Type B pancreatic cell (in vitro differentiated cells): ENCODE measurements around the gene SLC26A1. TPM values are rescaled to one million over a fixed set of nuclear protein-coding genes. Genes with fewer than 3 reads are reported as not detected.
A peak's percentile ranks its signal among the peaks of the same experiment; 100 is the strongest.
"Not testable (repeated sequence)": the region's sequence is repeated elsewhere in the genome, so short reads cannot be mapped to it uniquely, and the experiment has no call there.

Source experiments
- DNase-seq: peaks from one replicate; pipeline ENCODE4 v3.0.0; 2021; ENCODE audit warnings: mixed read lengths; ENCODE audit not compliant: unreplicated experiment; ENCODE audit errors: extremely low spot score
- H3K27ac Mint-ChIP-seq: 2 replicates; pipeline ENCODE4 v1.8.0; 2021; ENCODE audit warnings: mild to moderate bottlenecking, mixed read lengths
- H3K27me3 Mint-ChIP-seq: 2 replicates; pipeline ENCODE4 v1.8.0; 2021; ENCODE audit warnings: mixed read lengths
- H3K36me3 Mint-ChIP-seq: 2 replicates; pipeline ENCODE4 v1.8.0; 2021; ENCODE audit warnings: mixed read lengths
- H3K4me1 Mint-ChIP-seq: one replicate; pipeline ENCODE4 v1.8.0; 2021; ENCODE audit warnings: mixed read lengths; ENCODE audit not compliant: unreplicated experiment
- H3K4me3 Mint-ChIP-seq: 2 replicates; pipeline ENCODE4 v1.8.0; 2021; ENCODE audit warnings: mild to moderate bottlenecking, mixed read lengths
- H3K9me3 Mint-ChIP-seq: 2 replicates; pipeline ENCODE4 v1.8.0; 2021; ENCODE audit warnings: mixed read lengths
- CTCF ChIP-seq: fragments of 200-600 bp; sonication (generic); conservative IDR thresholded peaks from 2 replicates; pipeline ENCODE4 v1.5.0; 2021; ENCODE audit warnings: antibody characterized with exemption, mild to moderate bottlenecking
- total RNA-seq: library from RNA; stranded (reverse); gene quantifications from 2 replicates; pipeline ENCODE4 v1.2.1, GENCODE V29; 2021; ENCODE audit warnings: low replicate concordance

The SLC26A1 gene
- total RNA-seq, 1 donor from 2014 or later: 2.8 TPM

DNA sequence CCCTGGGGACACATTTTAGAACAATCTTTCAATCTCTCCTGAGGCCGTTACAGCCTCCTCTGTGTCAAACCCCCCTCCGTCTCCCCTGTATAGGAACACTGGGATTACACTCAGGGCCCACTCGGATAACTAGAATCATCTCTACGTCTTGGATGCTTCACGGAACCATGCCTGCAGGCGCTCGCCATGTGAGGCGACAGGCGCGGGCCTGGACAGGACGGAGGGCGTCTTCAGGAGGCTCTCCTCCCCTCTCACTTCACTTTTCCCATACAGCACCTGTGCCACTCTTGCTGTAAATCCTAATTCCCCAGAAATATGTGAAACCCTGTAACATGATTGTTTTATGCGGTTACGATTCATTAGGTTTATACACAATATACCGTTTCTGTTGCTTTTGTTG, 10.4 kb downstream of the SLC26A1 start:
- H3K9me3 Mint-ChIP-seq: no peaks in the 10 kb centered on the region
- H3K27ac Mint-ChIP-seq: no peak overlapping the region
- no peaks in the 10 kb centered on the region for H3K27me3 Mint-ChIP-seq
- DNase-seq: no peak
- no peak overlapping the region for H3K4me3 Mint-ChIP-seq
- no peaks in the 10 kb centered on the region for H3K36me3 Mint-ChIP-seq
- H3K4me1 Mint-ChIP-seq: peaks cover 12% of the 10 kb centered on the region
- no peak for TF ChIP-seq CTCF

DNA sequence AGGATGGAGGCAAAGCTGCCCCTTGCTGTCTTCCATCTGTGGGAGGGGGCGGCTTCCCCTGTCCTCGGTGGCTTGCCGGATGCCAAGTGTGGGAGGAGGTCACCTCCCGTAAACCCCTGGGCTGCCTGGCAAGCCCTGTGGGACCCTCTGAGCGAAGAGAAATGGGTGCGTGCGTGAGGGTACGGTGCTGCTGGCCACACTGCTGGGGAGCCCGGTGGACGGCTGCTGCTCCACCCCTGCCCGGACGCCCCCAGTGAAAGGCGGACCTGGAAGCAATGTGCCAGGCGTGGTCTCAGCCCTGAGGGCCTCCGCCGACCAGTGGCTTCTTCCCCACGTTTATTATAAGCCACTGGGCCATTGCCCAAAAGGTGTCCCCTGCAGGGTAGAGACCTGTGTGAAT, 10.9 kb downstream of the SLC26A1 start:
- Mint-ChIP-seq H3K4me1 (peaks cover 12% of the 10 kb centered on the region), H3K4me3 (no peak overlapping the region), H3K27me3 (no peaks in the 10 kb centered on the region), H3K36me3 (no peaks in the 10 kb centered on the region), H3K27ac (no peak overlapping the region), H3K9me3 (no peaks in the 10 kb centered on the region)
- DNase-seq: no peak
- no peak for TF ChIP-seq CTCF

- DNase-seq: no peak
- no peak overlapping the region for H3K4me3 Mint-ChIP-seq
- no peaks in the 10 kb centered on the region for H3K9me3 Mint-ChIP-seq
- TF ChIP-seq CTCF: no peak
- no peaks in the 10 kb centered on the region for H3K27me3 Mint-ChIP-seq
- peaks cover 8% of the 10 kb centered on the region for H3K4me1 Mint-ChIP-seq
- H3K27ac Mint-ChIP-seq: no peak overlapping the region
- no peaks in the 10 kb centered on the region for H3K36me3 Mint-ChIP-seq
These were observed 14.1 kb downstream of the SLC26A1 start for GRCh38 chr4:978957-979701.

DNA sequence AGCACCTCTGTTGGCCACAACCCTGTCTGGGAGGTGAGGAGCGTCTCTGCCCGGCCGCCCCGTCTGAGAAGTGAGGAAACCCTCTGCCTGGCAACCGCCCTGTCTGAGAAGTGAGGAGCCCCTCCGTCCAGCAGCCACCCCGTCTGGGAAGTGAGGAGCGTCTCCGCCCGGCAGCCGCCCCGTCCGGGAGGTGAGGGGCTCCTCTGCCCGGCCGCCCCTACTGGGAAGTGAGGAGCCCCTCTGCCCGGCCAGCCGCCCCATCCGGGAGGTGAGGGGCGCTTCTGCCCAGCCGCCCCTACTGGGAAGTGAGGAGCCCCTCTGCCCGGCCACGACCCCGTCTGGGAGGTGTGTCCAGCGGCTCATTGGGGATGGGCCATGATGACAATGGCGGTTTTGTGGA, 17.2 kb downstream of the SLC26A1 start:
- not testable (repeated sequence) for H3K27ac Mint-ChIP-seq, DNase-seq, H3K4me3 Mint-ChIP-seq, H3K9me3 Mint-ChIP-seq, H3K4me1 Mint-ChIP-seq, H3K36me3 Mint-ChIP-seq, H3K27me3 Mint-ChIP-seq

DNA sequence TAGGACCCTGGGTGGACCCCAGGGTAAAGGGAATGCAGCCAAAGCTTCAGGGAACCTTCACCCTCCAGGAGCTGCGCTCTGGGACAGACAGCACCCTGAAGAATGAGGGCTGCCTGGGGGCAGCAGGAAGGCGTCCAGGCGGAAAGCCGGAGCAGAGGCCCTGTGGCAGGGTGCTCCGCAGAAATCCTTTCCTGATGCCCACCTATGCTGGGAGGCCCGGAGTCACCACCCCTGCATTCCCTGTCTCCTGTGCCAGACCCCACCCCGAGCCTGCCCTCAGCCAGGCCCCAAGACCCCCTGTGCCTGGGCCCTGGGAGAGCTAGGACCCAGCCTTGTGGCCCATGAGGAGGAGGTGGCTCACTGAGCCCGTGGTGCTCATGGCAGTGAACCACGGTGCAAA, 18.5 kb downstream of the SLC26A1 start:
- H3K27ac Mint-ChIP-seq: no peak overlapping the region
- DNase-seq: no peak
- no peak for TF ChIP-seq CTCF

DNA sequence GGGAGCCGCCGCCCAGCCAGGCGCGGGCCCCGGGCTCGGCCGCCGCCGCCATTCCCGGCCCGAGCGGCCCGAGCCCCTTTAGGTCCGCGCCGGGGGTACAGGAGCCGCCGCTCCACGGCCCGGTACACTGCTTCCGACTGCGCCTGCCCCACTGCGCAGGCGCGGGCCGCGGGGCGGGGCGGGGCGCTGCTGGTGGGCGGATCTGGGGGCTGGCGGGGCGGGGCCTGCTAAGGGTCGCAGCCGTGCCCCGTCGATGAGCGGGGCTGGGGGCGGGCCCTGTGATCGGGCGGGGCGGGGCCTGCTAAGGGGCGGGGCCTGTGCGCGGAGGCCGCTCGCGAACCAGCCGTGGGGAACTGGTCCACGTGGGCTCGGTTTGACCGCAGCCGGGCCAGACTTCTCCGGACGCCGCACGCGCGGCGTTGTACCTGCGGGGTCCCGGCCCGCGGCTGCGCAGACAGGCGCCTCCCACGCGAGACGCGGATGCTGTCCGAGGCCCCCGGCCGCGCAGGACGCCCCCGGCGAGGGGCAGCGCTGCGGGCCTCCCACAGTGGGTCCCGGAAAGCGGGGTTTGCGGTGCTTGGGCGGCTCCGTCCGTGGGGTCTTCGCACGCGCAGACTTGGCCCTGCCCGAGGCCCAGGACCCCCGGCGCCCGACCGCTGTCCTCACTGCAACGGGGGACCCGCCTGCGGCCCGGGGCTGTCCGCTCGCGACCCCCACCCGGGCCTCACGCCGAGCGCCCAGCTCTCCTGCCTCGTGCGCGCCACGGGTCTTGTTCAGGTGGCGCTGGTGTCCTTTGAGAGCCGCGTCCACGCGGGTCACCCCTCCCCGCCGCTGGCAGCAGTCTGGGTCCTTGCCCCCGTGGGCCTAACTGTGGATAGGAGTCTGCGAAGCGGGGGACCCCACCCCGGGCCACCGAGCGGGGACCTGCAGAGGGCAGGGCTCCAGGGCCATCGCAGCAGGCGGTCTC, 19.5 kb downstream of the SLC26A1 start, which contains the start of gene DGKQ:
TSS of gene DGKQ (minus strand) at position 139 of the 967 bp plus-strand sequence. CDS start at position 52, 87 bp downstream.
- peak within 1 kb of the TSS; percentile 47 for H3K4me3 Mint-ChIP-seq
- H3K4me1 Mint-ChIP-seq: no peaks in the 10 kb centered on the region
- no peak within 1 kb of the TSS for H3K27ac Mint-ChIP-seq
- DNase-seq: peak; percentile 89
- H3K36me3 Mint-ChIP-seq: no peaks in the 10 kb centered on the region
- H3K27me3 Mint-ChIP-seq: no peaks in the 10 kb centered on the region
- TF ChIP-seq CTCF: no peak
- H3K9me3 Mint-ChIP-seq: no peaks in the 10 kb centered on the region

More for the DNA sequence above, 18.5 kb downstream of the SLC26A1 start:
- H3K36me3 Mint-ChIP-seq: no peaks in the 10 kb centered on the region
- H3K27me3 Mint-ChIP-seq: no peaks in the 10 kb centered on the region
- no peaks in the 10 kb centered on the region for H3K4me1 Mint-ChIP-seq
- H3K4me3 Mint-ChIP-seq: no peak overlapping the region
- no peaks in the 10 kb centered on the region for H3K9me3 Mint-ChIP-seq
